OCI-LY7 (cell line): ENCODE results near the gene SHQ1. TPM values are rescaled to one million over a fixed set of nuclear protein-coding genes. Genes with fewer than 3 reads are reported as not detected.

Experiments
- BruUV-seq: library from RNA; stranded (reverse); fragments of 400-500 nt; replicated peaks from 2 replicates; lab custom pipeline; 2021; lab: Mats Ljungman, UMichigan
- CTCF ChIA-PET: fragments of 300-600 bp; sonication (Branson Sonifier 250); formaldehyde crosslinking; loops from one replicate; lab custom pipeline; 2022; ENCODE audit warnings: antibody characterized with exemption; ENCODE audit not compliant: unreplicated experiment; lab: Charles Lee
- POLR2A ChIA-PET: fragments of 300-600 bp; sonication (Branson Sonifier 250); formaldehyde crosslinking; loops from one replicate; lab custom pipeline; 2022; ENCODE audit warnings: antibody characterized with exemption; lab: Charles Lee
- DNase-seq: peaks from one replicate; pipeline ENCODE4 v3.0.0-alpha.2; 2015; ENCODE audit warnings: low spot score
- H2AFZ ChIP-seq: fragments of 200-600 bp; sonication (generic), shearing (Covaris generic); 2 replicates; pipeline ENCODE4 v1.6.1; 2014; ENCODE audit warnings: mild to moderate bottlenecking, antibody characterized with exemption, low read length, moderate library complexity
- H3K27ac ChIP-seq: fragments of 200-600 bp; sonication (generic); 2 replicates; pipeline ENCODE4 v1.5.1; 2014; ENCODE audit warnings: mixed run types, low read depth, mild to moderate bottlenecking, moderate library complexity, low read length, inconsistent platforms; ENCODE audit not compliant: poor library complexity, severe bottlenecking
- H3K36me3 ChIP-seq: fragments of 200-600 bp; sonication (generic); 2 replicates; pipeline ENCODE4 v1.6.1; 2014; ENCODE audit warnings: mild to moderate bottlenecking, antibody characterized with exemption, low read length, moderate library complexity, mixed read lengths; ENCODE audit not compliant: insufficient read depth
- H3K4me1 ChIP-seq: fragments of 200-600 bp; sonication (generic); 2 replicates; pipeline ENCODE4 v1.5.1; 2014; ENCODE audit warnings: mild to moderate bottlenecking, low read length; ENCODE audit not compliant: insufficient read depth, poor library complexity, severe bottlenecking
- H3K4me2 ChIP-seq: fragments of 200-600 bp; sonication (generic); 2 replicates; pipeline ENCODE4 v1.6.1; 2014; ENCODE audit warnings: mild to moderate bottlenecking, low read length
- H3K4me3 ChIP-seq: fragments of 200-600 bp; sonication (generic); 2 replicates; pipeline ENCODE4 v1.5.1; 2014; ENCODE audit warnings: mild to moderate bottlenecking, low read depth, low read length; ENCODE audit not compliant: poor library complexity, severe bottlenecking
- H3K79me2 ChIP-seq: fragments of 200-600 bp; sonication (generic); 2 replicates; pipeline ENCODE4 v1.6.1; 2016; ENCODE audit warnings: low read depth, mild to moderate bottlenecking, low read length, moderate library complexity, mixed read lengths; ENCODE audit not compliant: insufficient read depth
- H3K9me2 ChIP-seq: fragments of 200-600 bp; sonication (generic); 2 replicates; pipeline ENCODE4 v1.6.1; 2016; ENCODE audit warnings: mild to moderate bottlenecking, low read length, mixed read lengths; ENCODE audit not compliant: insufficient read depth
- H3K9me3 ChIP-seq: fragments of 200-600 bp; sonication (generic); 2 replicates; pipeline ENCODE4 v1.6.1; 2014; ENCODE audit warnings: mild to moderate bottlenecking, mixed run types, low read length, mixed read lengths
- H4K20me1 ChIP-seq: fragments of 200-600 bp; sonication (generic); 2 replicates; pipeline ENCODE4 v1.6.1; 2014; ENCODE audit warnings: mild to moderate bottlenecking, antibody characterized with exemption, low read length, moderate library complexity, mixed read lengths; ENCODE audit not compliant: insufficient read depth
- EZH2phosphoT487 ChIP-seq: fragments of 200-600 bp; sonication (generic); IDR thresholded peaks from 2 replicates; pipeline ENCODE4 v1.6.1; 2018; ENCODE audit warnings: low read depth, borderline replicate concordance, mild to moderate bottlenecking, mixed run types, antibody characterized with exemption, low read length, moderate library complexity, mixed read lengths
- intact Hi-C: fragments of 100-400 bp; cut with micrococcal nuclease; formaldehyde crosslinking; loops from one replicate; pipeline ENCODE4 v1.10.0; 2022; ENCODE audit not compliant: unreplicated experiment
- total RNA-seq, 2 experiments: library from RNA; depleted of rRNA in 1 of 2; stranded (reverse); fragments of >200 nt in 1 of 2; shearing (Covaris generic) in 1 of 2; gene quantifications; 2 replicates each; pipeline ENCODE4 v1.2.3, GENCODE V29; 2014 to 2022
- TF ChIP-seq, protein P1 (sequence below): fragments of 200-600 bp; sonication (generic); conservative IDR thresholded peaks from 2 replicates; pipeline ENCODE4 v1.5.1; 2014; ENCODE audit warnings: mild to moderate bottlenecking, antibody characterized with exemption, low read length, moderate library complexity, mixed read lengths

The SHQ1 gene
- total RNA-seq, 2 experiments from 2014 or later: 19.7 to 34.9 TPM

DNA sequence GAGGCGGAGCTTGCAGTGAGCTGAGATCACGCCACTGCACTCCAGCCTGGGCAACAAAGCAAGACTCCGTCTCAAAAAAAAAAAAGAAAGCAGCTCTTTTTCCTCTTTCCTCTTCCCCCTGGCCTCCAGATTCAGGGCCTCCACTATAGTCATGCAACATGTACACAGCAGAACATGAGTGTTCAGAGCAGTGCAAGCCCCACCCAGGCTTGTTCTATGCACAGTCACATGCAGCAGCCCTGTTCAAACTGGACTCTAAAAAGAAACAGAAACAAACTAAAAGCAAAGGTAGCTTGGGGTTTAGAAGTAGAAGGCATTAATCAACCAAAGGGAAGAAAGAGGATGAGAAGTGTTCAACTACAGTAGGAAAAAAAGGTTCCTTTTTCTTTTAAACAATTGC, 11.8 kb downstream of the SHQ1 start:
- POLR2A ChIA-PET: interaction anchor here (0.6 to 2.0 kb wide), 3 partner anchors 9 to 337 kb away, joined by 3 to 7 read pairs (median 3); partner anchors contain the start of gene SHQ1
- Histone ChIP-seq H3K4me2 (no peak overlapping the region), H3K27ac (no peak overlapping the region), H3K79me2 (no peaks in the 10 kb centered on the region), H2AFZ (no peak overlapping the region), H3K36me3 (peaks cover 83% of the 10 kb centered on the region), H3K9me3 (no peaks in the 10 kb centered on the region), H3K9me2 (no peaks in the 10 kb centered on the region), H3K4me1 (no peaks in the 10 kb centered on the region), H3K4me3 (no peak overlapping the region), H4K20me1 (no peaks in the 10 kb centered on the region)
- TF ChIP-seq, protein P1, sequence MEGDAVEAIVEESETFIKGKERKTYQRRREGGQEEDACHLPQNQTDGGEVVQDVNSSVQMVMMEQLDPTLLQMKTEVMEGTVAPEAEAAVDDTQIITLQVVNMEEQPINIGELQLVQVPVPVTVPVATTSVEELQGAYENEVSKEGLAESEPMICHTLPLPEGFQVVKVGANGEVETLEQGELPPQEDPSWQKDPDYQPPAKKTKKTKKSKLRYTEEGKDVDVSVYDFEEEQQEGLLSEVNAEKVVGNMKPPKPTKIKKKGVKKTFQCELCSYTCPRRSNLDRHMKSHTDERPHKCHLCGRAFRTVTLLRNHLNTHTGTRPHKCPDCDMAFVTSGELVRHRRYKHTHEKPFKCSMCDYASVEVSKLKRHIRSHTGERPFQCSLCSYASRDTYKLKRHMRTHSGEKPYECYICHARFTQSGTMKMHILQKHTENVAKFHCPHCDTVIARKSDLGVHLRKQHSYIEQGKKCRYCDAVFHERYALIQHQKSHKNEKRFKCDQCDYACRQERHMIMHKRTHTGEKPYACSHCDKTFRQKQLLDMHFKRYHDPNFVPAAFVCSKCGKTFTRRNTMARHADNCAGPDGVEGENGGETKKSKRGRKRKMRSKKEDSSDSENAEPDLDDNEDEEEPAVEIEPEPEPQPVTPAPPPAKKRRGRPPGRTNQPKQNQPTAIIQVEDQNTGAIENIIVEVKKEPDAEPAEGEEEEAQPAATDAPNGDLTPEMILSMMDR: no peak
- TF ChIP-seq EZH2phosphoT487: no peak
- intact Hi-C loops: no loop called here
- BruUV-seq: no TSS peak
- no peak for DNase-seq
- CTCF ChIA-PET: no interaction called here

DNA sequence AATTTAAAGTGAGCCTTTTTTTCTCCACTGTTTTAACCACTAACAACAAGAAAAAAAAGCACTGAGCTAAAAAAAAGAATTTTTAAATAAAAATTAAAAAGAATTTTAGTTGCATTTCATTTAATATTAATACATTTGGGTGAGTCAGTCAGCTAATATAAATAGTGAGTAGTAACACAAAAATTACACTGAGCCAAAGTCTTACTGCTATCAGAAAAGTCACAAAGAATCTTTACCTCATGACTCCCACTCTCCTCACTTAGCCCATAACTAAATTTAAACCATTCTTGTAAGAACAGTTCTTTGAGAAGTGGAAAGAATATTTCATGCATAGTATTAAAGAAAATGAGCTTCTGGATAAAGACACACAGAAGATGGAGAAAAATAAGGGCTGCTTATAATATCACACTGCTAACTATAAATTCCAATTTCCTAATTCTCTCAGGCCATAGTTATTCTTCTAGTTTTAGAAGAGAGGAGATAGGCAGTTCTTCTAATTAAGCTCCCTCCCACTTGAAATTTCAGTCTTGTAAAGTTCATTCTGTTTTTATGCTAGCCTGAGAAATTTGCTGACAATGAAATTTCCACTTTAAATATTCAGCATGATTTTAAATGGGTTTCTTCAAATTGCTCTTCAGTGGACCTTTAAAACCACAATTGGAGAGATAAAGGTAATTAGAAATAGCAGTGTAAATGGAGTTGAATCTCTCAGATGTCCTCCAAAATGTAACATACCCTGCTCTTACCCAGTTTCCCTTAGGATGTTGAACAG, 17.6 kb downstream of the SHQ1 start:
- CTCF ChIA-PET: no interaction called here
- POLR2A ChIA-PET: interaction anchor here (0.8 kb wide), 1 partner anchor 12 kb away, joined by 3 read pairs; no protein-coding TSS in a partner anchor
- no TSS peak for BruUV-seq

More for the DNA sequence above, 17.6 kb downstream of the SHQ1 start:
- Histone ChIP-seq H2AFZ (no peak overlapping the region), H3K9me2 (no peaks in the 10 kb centered on the region), H3K27ac (no peak overlapping the region), H3K79me2 (peaks cover 3% of the 10 kb centered on the region; the same call in 1 of the 2 replicates), H3K4me2 (no peak overlapping the region), H3K36me3 (peaks cover 74% of the 10 kb centered on the region), H3K4me1 (no peaks in the 10 kb centered on the region), H3K9me3 (no peaks in the 10 kb centered on the region), H3K4me3 (no peak overlapping the region), H4K20me1 (no peaks in the 10 kb centered on the region)
- TF ChIP-seq EZH2phosphoT487: no peak
- TF ChIP-seq, protein P1: no peak
- DNase-seq: no peak
- intact Hi-C loops: no loop called here
